Esophagus muscularis mucosa (tissue), 4 donors: ENCODE measurements around the gene SPATA20. TPM values are rescaled to one million over a fixed set of nuclear protein-coding genes. Genes with fewer than 3 reads are reported as not detected.

Experiments used
- DNase-seq: peaks from one replicate; pipeline ENCODE4 v3.0.0-alpha.2; 2017; ENCODE audit errors: extremely low spot score
- H3K27ac ChIP-seq, 4 donors: fragments of 200-600 bp; sonication (generic); replicated peaks in 1 of 4; 1 replicate in 3 of 4; 2 replicates in 1 of 4; pipeline ENCODE4 v1.5.1; 2016 to 2019; ENCODE audit warnings: mild to moderate bottlenecking in 1 of 4
- H3K27me3 ChIP-seq, 4 donors: fragments of 200-600 bp; sonication (generic); one replicate each; pipeline versions ENCODE4 v1.5.1 to v1.6.0; 2016 to 2019
- H3K36me3 ChIP-seq, 4 donors: fragments of 200-600 bp; sonication (generic); one replicate each; pipeline ENCODE4 v1.5.1; 2016 to 2019
- H3K4me1 ChIP-seq, 4 donors: fragments of 200-600 bp; sonication (generic); one replicate each; pipeline ENCODE4 v1.5.1; 2016 to 2019
- H3K4me3 ChIP-seq, 4 donors: fragments of 200-600 bp; sonication (generic); 1 replicate in 2 of 4; 2 replicates in 2 of 4; pipeline ENCODE4 v1.5.1; 2016 to 2019; ENCODE audit warnings: mild to moderate bottlenecking in 4 of 4, moderate library complexity in 1 of 4
- H3K9me3 ChIP-seq, 4 donors: fragments of 200-600 bp; sonication (generic); 1 replicate in 3 of 4; 2 replicates in 1 of 4; pipeline ENCODE4 v1.5.1; 2016 to 2019
- CTCF ChIP-seq, 3 experiments: fragments of 200-600 bp in 2 of 3; fragments of 450-650 bp in 1 of 3; sonication (generic) in 2 of 3; IDR thresholded peaks; one replicate each; pipeline ENCODE4 v1.5.1; 2017 to 2019; ENCODE audit warnings: antibody characterized with exemption in 3 of 3, mild to moderate bottlenecking in 2 of 3, moderate library complexity in 1 of 3
- EP300 ChIP-seq: sonication (generic); formaldehyde crosslinking; IDR thresholded peaks from one replicate; pipeline ENCODE4 v1.6.1; 2017; ENCODE audit warnings: antibody characterized with exemption
- POLR2A ChIP-seq: fragments of 450-650 bp; IDR thresholded peaks from one replicate; pipeline ENCODE4 v1.6.1; 2017; ENCODE audit warnings: antibody characterized with exemption, moderate library complexity, mild to moderate bottlenecking, low read depth
- POLR2AphosphoS5 ChIP-seq, 2 donors: sonication (generic); formaldehyde crosslinking; IDR thresholded peaks; one replicate each; pipeline ENCODE4 v1.6.1; 2017; ENCODE audit warnings: antibody characterized with exemption in 2 of 2
- WGBS: methylation state at CpG from one replicate; pipeline ENCODE4 v1.1.5; 2018; 5-methylcytosine and 5-hydroxymethylcytosine counted together
- intact Hi-C: fragments of 100-400 bp; cut with DNase I; formaldehyde crosslinking; loops from one replicate; pipeline ENCODE4 v1.15.1; 2023
- total RNA-seq, 4 donors: library from RNA; depleted of rRNA; stranded (reverse); fragments of >200 nt; gene quantifications; one replicate each; pipeline versions ENCODE4 v1.1.0 to v1.2.1, GENCODE V29; 2016

The SPATA20 gene
- total RNA-seq, 4 donors from 2014 or later: 44.1 to 64.4 (median 54.6) TPM

- H3K36me3 ChIP-seq: no peaks in the 10 kb centered on the region
- WGBS: 57% methylated on average over 9 of the region's 10 CpGs
- H3K4me1 ChIP-seq: peaks cover 18 to 45% (median 37%) of the 10 kb centered on the region in 4 donors
- H3K27ac ChIP-seq: no peak overlapping the region
- DNase-seq: no peak
- TF ChIP-seq EP300: no peak
- TF ChIP-seq POLR2AphosphoS5 (IDR thresholded peaks at IDR 0.05): no peak
- TF ChIP-seq POLR2A: no peak
- no peak for TF ChIP-seq CTCF (IDR thresholded peaks at IDR 0.05)
- H3K4me3 ChIP-seq: peak overlapping the region in 1 of 4 donors; percentile 18
- intact Hi-C loops: no loop called here
- H3K27me3 ChIP-seq: peaks cover 3 to 78% (median 31%) of the 10 kb centered on the region in 4 donors
- no peaks in the 10 kb centered on the region for H3K9me3 ChIP-seq
These were observed 18.7 kb downstream of the SPATA20 start for GRCh38 chr17:50565402-50566350.

- peaks cover 5 to 33% (median 25%) of the 10 kb centered on the region in 4 donors for H3K4me1 ChIP-seq
- H3K4me3 ChIP-seq: no peak overlapping the region
- H3K27ac ChIP-seq: no peak overlapping the region
- WGBS: 50% methylated on average over 2 of the region's 2 CpGs
- TF ChIP-seq CTCF (IDR thresholded peaks at IDR 0.05) (no peak), EP300 (no peak), POLR2A (no peak), POLR2AphosphoS5 (IDR thresholded peaks at IDR 0.05) (no peak)
- H3K27me3 ChIP-seq: peaks cover 3 to 70% (median 19%) of the 10 kb centered on the region in 4 donors
- no peaks in the 10 kb centered on the region for H3K9me3 ChIP-seq
- intact Hi-C loops: no loop called here
- no peak for DNase-seq
- no peaks in the 10 kb centered on the region for H3K36me3 ChIP-seq
These were observed 19.9 kb downstream of the SPATA20 start for GRCh38 chr17:50566886-50567285.

GRCh38 chr17:50568659-50569058 is 21.7 kb downstream of the SPATA20 start:
- 80% methylated on average over 6 of the region's 12 CpGs for WGBS
- Histone ChIP-seq H3K36me3 (no peaks in the 10 kb centered on the region), H3K27ac (no peak overlapping the region), H3K4me3 (no peak overlapping the region), H3K9me3 (no peaks in the 10 kb centered on the region), H3K4me1 (peaks cover 0 to 28% (median 16%) of the 10 kb centered on the region in 4 donors), H3K27me3 (peaks cover 0 to 52% (median 1%) of the 10 kb centered on the region in 4 donors)
- TF ChIP-seq POLR2A: no peak
- DNase-seq: no peak
- intact Hi-C loops: no loop called here

- DNase-seq: no peak
- intact Hi-C loops: no loop called here
- TF ChIP-seq POLR2AphosphoS5 (IDR thresholded peaks at IDR 0.05) (no peak), CTCF (IDR thresholded peaks at IDR 0.05) (no peak), EP300 (no peak), POLR2A (no peak)
- Histone ChIP-seq H3K4me1 (peaks cover 0 to 22% (median 10%) of the 10 kb centered on the region in 4 donors), H3K27me3 (peaks cover 0 to 43% (median 0%) of the 10 kb centered on the region in 4 donors), H3K9me3 (no peaks in the 10 kb centered on the region), H3K36me3 (no peaks in the 10 kb centered on the region), H3K4me3 (no peak overlapping the region), H3K27ac (no peak overlapping the region)
- WGBS: no CpG with 5 or more reads among the region's 7 CpGs
These were observed 22.6 kb downstream of the SPATA20 start for GRCh38 chr17:50569592-50569991.

- Histone ChIP-seq H3K36me3 (no peaks in the 10 kb centered on the region), H3K4me1 (peaks cover 0 to 18% (median 5%) of the 10 kb centered on the region in 4 donors), H3K27me3 (peaks cover 0 to 38% (median 0%) of the 10 kb centered on the region in 4 donors), H3K4me3 (no peak overlapping the region), H3K9me3 (no peaks in the 10 kb centered on the region), H3K27ac (no peak overlapping the region)
- TF ChIP-seq EP300 (no peak), CTCF (IDR thresholded peaks at IDR 0.05) (no peak), POLR2AphosphoS5 (IDR thresholded peaks at IDR 0.05) (no peak), POLR2A (no peak)
- 95% methylated on average over 8 of the region's 8 CpGs for WGBS
- no peak for DNase-seq
- intact Hi-C loops: no loop called here
These were observed 23.1 kb downstream of the SPATA20 start for GRCh38 chr17:50570032-50570431.
